Measurements from ENCODE around the gene CDH23.

The CDH23 gene

GRCh38 chr10:71648254-71648932 is 251.7 kb downstream of the CDH23 start:
- DNase-seq (ENCODE audit: low read depth in 3 of 3, low spot score in 1 of 3) = no peak

DNA sequence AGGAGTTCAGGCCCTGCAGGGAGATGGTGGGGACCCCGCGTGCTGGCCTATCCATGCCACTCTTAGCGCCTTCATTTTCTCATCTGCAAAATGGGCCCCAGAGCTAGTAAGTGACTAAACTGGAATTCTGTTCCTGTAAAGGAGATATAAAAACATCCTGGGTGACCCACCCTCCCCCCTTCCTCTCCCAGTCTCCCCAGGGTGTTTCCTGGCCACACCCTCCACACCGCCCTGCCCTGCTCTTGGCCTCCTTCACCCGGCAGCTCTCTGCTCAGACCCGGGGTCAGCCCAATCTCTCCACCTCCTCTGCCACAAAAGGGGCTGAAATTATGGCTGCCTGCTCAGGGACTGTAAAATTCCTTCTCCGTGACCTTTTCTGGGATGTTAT is 252.2 kb downstream of the CDH23 start:
- no peak for DNase-seq (ENCODE audit: low read depth in 3 of 3, low spot score in 1 of 3)

GRCh38 chr10:71649631-71650030 is 252.9 kb downstream of the CDH23 start:
- DNase-seq (ENCODE audit: low read depth in 3 of 3, low spot score in 1 of 3) = no peak

- DNase-seq (ENCODE audit: low read depth in 3 of 3, low spot score in 1 of 3) = no peak
Measured at GRCh38 chr10:71650397-71650796, 253.7 kb downstream of the CDH23 start.

GRCh38 chr10:71651428-71651827 is 254.7 kb downstream of the CDH23 start:
- no peak for DNase-seq (ENCODE audit: low read depth in 3 of 3, low spot score in 1 of 3)

GRCh38 chr10:71651928-71652327 is 255.2 kb downstream of the CDH23 start:
- no peak for DNase-seq (ENCODE audit: low read depth in 3 of 3, low spot score in 1 of 3)

- DNase-seq (ENCODE audit: low read depth in 3 of 3, low spot score in 1 of 3) = no peak
Measured at GRCh38 chr10:71653044-71653443, 256.3 kb downstream of the CDH23 start.

- no peak for DNase-seq (ENCODE audit: low read depth in 3 of 3, low spot score in 1 of 3)
Measured at GRCh38 chr10:71656220-71656619, 259.5 kb downstream of the CDH23 start.

GRCh38 chr10:71657604-71658466 is 261.1 kb downstream of the CDH23 start:
- DNase-seq (ENCODE audit: low read depth in 3 of 3, low spot score in 1 of 3) = no peak

- DNase-seq (ENCODE audit: low read depth in 3 of 3, low spot score in 1 of 3) = no peak
Measured at GRCh38 chr10:71658467-71658745, 261.7 kb downstream of the CDH23 start.

DNA sequence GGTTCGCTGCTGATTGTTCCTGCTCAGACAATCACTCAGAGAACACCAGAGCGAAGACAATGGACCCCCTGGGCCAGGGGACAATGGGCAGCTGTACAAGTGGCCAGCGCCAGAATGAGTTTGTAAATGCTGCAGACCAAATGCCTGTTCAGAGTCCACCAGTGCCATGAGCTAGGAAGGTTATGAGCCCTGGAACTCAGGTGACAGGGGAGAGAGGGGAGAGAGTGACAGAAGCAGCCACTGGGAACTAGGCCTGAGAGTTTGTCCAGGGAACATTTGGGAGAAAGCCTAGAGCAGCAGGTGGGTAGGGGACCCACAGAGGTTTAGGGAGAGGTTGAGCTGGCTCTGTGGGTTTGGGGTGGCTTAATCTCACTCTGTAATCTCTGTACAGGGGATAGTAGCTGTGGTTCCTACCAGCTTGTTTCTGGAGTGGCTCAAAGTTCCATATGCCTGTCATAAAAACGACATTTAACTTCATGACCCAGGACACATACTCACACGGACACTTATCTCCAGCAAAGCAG is 262.5 kb downstream of the CDH23 start:
- DNase-seq (ENCODE audit: low read depth in 3 of 3, low spot score in 1 of 3) = no peak

- no peak for DNase-seq (ENCODE audit: low read depth in 3 of 3, low spot score in 1 of 3)
Measured at GRCh38 chr10:71659737-71660136, 263.0 kb downstream of the CDH23 start.

- DNase-seq (ENCODE audit: low read depth in 3 of 3, low spot score in 1 of 3) = no peak
Measured at GRCh38 chr10:71660313-71660712, 263.6 kb downstream of the CDH23 start.

- no peak for DNase-seq (ENCODE audit: low read depth in 3 of 3, low spot score in 1 of 3)
Measured at GRCh38 chr10:71661060-71661622, 264.4 kb downstream of the CDH23 start.

GRCh38 chr10:71661779-71662336 is 265.1 kb downstream of the CDH23 start:
- no peak for DNase-seq (ENCODE audit: low read depth in 3 of 3, low spot score in 1 of 3)

DNA sequence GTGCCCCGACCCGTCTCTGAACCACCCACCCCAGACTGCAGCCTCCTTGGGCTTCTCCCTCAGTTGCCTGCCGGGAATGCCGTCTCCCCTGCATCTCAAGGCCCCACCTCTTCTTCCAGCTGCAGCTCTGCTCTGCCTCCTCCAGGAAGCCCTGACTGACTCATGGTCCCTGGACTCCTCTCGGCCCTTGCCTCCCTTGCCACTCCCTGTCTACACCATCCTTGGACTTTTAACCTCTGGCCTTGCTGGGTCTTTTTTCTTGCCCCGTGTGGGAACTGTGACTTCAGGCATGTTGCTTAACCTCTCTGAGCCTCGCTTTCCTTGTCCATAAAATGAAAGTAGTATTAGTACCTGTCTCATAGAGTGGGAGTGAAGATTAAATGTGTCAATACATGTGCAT is 266.6 kb downstream of the CDH23 start:
- DNase-seq (ENCODE audit: low read depth in 3 of 3, low spot score in 1 of 3) = no peak

- DNase-seq (ENCODE audit: low read depth in 3 of 3, low spot score in 1 of 3) = no peak
Measured at GRCh38 chr10:71664585-71664984, 267.9 kb downstream of the CDH23 start.

DNA sequence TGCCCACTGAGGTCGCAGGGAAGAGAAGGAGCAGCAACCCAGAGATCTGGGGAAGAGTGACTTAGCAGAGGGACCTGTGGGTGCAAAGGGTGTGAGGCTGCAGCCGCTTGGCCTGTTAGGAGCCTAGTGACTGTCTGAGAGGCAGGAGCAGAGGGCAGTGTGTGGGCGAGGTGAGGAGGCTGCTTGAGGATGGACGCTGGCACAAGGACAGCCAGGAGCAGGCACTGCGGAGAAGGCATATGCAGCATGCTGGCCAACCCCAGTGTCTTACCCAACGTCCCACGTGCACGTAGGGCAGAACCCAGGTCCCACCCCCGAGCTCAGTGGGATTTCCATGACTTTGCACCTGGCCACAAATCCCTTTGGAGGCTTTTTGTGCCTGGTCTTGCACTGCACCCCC is 268.7 kb downstream of the CDH23 start:
- DNase-seq (ENCODE audit: low read depth in 3 of 3, low spot score in 1 of 3) = no peak

DNA sequence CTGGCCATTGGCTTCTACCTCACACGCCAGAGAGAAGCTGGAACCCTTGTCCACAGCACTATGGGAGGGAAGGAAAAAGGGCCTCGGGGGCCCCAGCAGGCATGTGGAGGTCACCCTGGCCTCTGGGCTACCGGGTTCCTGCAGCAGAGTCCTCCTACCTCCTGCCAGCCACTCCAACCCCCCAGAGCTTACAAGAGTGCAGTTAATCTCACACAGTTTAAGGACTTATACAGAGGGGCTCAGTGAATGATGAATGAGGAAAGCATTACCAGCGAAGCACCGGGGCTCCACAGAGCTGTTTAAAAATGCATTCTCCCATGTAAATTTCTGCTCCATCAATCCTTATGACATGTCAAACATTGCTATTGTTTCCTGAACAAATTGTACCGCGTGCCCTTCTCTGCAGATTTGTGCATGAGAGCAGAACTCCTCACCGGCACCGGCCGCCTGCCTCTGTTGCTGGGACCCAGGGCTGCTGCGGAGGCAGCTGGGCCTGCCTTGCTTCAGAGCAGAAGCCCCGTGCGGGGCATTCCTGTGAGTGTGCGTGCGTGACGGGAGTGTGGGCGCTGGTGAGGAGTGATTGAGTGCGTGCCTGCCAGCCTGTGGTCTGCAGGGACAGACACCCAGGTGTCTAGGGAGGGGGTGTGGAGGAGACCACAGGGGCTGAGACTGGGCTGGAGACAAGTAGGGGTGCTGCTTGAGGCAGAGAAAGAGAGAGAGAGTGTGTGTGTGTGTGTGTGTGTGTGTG is 270.1 kb downstream of the CDH23 start:
- no peak for DNase-seq (ENCODE audit: low read depth in 3 of 3, low spot score in 1 of 3)

- DNase-seq (ENCODE audit: low read depth in 3 of 3, low spot score in 1 of 3) = no peak
Measured at GRCh38 chr10:71667387-71667752, 270.6 kb downstream of the CDH23 start.

All from stimulated activated CD4-positive, alpha-beta T cell treated with anti-CD3 and anti-CD28 coated beads, TNF-alpha, amount 100 ng/mL, for 1 hour (primary cell).